Small intestine (tissue), 16 donors: Measurements from ENCODE around the gene TAF5. TPM values are rescaled to one million over a fixed set of nuclear protein-coding genes. Genes with fewer than 3 reads are reported as not detected.

Experiments
- DNase-seq, 2 donors: peaks; one replicate each; pipeline versions ENCODE4 v3.0.0 to v3.0.0-alpha.2; 2013
- FAIRE-seq: peaks from 2 replicates; lab custom pipeline; 2012; peaks lifted over from hg19 to GRCh38; lab: Jason Lieb, UNC
- H3K27ac ChIP-seq, 3 donors: one replicate each; pipeline ENCODE4 v1.5.1; 2013; ENCODE audit warnings: low read length in 2 of 3, mild to moderate bottlenecking in 2 of 3, control low read depth in 1 of 3, inconsistent platforms in 1 of 3, low read depth in 1 of 3, moderate library complexity in 1 of 3
- H3K27me3 ChIP-seq, 3 donors: one replicate each; pipeline ENCODE4 v1.6.1; 2013; ENCODE audit warnings: low read length in 3 of 3, inconsistent platforms in 1 of 3; ENCODE audit not compliant: control insufficient read depth in 3 of 3, insufficient read depth in 3 of 3
- H3K36me3 ChIP-seq, 3 donors: one replicate each; pipeline ENCODE4 v1.6.1; 2013; ENCODE audit warnings: low read length in 3 of 3, inconsistent platforms in 1 of 3, low read depth in 1 of 3, mild to moderate bottlenecking in 1 of 3, moderate library complexity in 1 of 3; ENCODE audit not compliant: control insufficient read depth in 3 of 3, insufficient read depth in 2 of 3
- H3K4me1 ChIP-seq, 3 donors: one replicate each; pipeline ENCODE4 v1.6.1; 2013; ENCODE audit warnings: low read length in 2 of 3, inconsistent platforms in 1 of 3, low read depth in 1 of 3, mild to moderate bottlenecking in 1 of 3, moderate library complexity in 1 of 3; ENCODE audit not compliant: control insufficient read depth in 3 of 3, insufficient read depth in 2 of 3
- H3K4me3 ChIP-seq, 3 donors: one replicate each; pipeline ENCODE4 v1.5.1; 2013; ENCODE audit warnings: low read length in 3 of 3, control low read depth in 1 of 3, inconsistent platforms in 1 of 3, low read depth in 1 of 3, mild to moderate bottlenecking in 1 of 3, moderate library complexity in 1 of 3
- H3K9me3 ChIP-seq, 2 donors: one replicate each; pipeline ENCODE4 v1.6.1; 2013; ENCODE audit warnings: low read depth in 1 of 2, low read length in 1 of 2; ENCODE audit not compliant: control insufficient read depth in 2 of 2, insufficient read depth in 1 of 2
- WGBS, 3 donors: extraction: QIAGEN DNeasy Blood & Tissue Kit; methylation state at CpG; one replicate each; pipeline ENCODE4 v1.1.7; 2013; 5-methylcytosine and 5-hydroxymethylcytosine counted together
- long read RNA-seq, 10 donors: transcript quantifications; one replicate each; lab custom pipeline, GENCODE V29; 2026
- polyA plus RNA-seq, 4 donors: library from polyadenylated mRNA; stranded (reverse) in 3 of 4; unstranded in 1 of 4; fragments of 200-250 nt in 3 of 4; fragments of 120-200 nt in 1 of 4; gene quantifications; one replicate each; pipeline versions ENCODE4 v1.2.1 to v1.2.3, GENCODE V29; 2013
- donor health status: healthy with polysubstance abuse.
- donor health status: control.
- donor health status: control.
- donor health status: Bipolar disorder and iron deficiency.
- donor health status: healthy.

The TAF5 gene
- polyA plus RNA-seq: 1 to 10 TPM; 2.7 to 5.8 (median 3.3) TPM
- long read RNA-seq, donor 1, partial matches to known transcripts: 0 of 1 reads
- long read RNA-seq, donor 1, other reads (novel, unspliced or antisense): 0 of 1 reads
- long read RNA-seq, donor 2, partial matches to known transcripts: 0 of 2 reads
- long read RNA-seq, donor 2, other reads (novel, unspliced or antisense): 0 of 2 reads
- long read RNA-seq, donor 3, partial matches to known transcripts: 0 of 1 reads
- long read RNA-seq, donor 3, other reads (novel, unspliced or antisense): 0 of 1 reads
- long read RNA-seq, donor 4: 0 reads
- long read RNA-seq, donor 5, partial matches to known transcripts: 0 of 1 reads
- long read RNA-seq, donor 5, other reads (novel, unspliced or antisense): 0 of 1 reads
- long read RNA-seq, donor 6: 0 reads
- long read RNA-seq, donor 7: 0 reads
- long read RNA-seq, donor 8: 0 reads
- long read RNA-seq, donor 9: 0 reads
- long read RNA-seq, donor 10, partial matches to known transcripts: 18 of 18 reads
- long read RNA-seq, donor 10, other reads (novel, unspliced or antisense): 0 of 18 reads

DNA sequence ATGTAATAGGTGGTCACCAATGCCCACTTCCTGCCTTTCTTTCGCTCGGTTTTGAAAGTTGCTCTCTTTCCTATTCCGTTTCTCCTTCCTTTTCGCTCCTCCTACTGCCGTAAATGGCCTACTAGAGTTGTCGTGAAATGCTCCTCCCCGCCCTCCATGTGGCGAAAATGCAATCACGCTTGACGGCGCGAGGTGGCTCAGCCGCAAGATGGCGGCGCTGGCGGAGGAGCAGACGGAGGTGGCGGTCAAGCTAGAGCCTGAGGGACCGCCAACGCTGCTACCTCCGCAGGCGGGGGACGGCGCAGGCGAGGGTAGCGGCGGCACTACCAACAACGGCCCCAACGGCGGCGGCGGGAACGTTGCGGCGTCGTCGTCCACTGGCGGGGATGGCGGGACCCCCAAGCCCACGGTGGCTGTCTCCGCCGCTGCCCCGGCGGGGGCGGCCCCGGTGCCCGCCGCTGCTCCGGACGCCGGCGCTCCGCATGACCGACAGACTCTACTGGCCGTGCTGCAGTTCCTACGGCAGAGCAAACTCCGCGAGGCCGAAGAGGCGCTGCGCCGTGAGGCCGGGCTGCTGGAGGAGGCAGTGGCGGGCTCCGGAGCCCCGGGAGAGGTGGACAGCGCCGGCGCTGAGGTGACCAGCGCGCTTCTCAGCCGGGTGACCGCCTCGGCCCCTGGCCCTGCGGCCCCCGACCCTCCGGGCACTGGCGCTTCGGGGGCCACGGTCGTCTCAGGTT lies at the start of gene TAF5:
Gene TAF5 (plus strand): TSS at position 195 of the 737 bp plus-strand sequence. CDS start 14 bp downstream, at position 209.
- Histone ChIP-seq H3K4me3 (peak within 1 kb of the TSS; percentile 66 to 100 (median 90)), H3K27ac (peak within 1 kb of the TSS; percentile 75 to 97 (median 90)), H3K27me3 (no peaks in the 10 kb centered on the region), H3K4me1 (peaks cover 0 to 3% (median 0%) of the 10 kb centered on the region in 3 donors), H3K9me3 (no peaks in the 10 kb centered on the region), H3K36me3 (peaks cover 0 to 6% (median 0%) of the 10 kb centered on the region in 3 donors)
- DNase-seq: peak; percentile 97
- WGBS, 3 donors: 0% methylated on average over 55 to 81 of the region's 81 CpGs
- no peak for FAIRE-seq

DNA sequence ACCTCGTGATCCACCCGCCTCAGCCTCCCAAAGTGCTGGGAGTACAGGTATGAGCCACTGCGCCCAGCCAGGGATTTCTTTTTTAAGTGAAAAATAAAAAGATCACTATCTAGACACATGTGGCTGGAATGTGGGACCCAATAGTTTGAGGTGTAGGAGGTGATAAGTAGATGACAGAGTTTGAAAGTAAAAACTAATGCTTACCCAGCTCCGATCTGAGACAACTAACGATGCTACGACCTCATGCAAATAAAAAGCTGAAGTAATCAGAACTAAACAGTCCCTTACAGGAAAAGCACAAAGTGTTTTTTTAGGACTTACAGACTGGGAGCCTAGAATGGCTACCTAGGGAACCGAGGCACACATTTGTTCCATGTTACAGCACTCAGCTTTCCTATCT lies 39.9 kb upstream of the TAF5 start:
- no peaks in the 10 kb centered on the region for H3K9me3 ChIP-seq

GRCh38 chr10:103333934-103334520 lies 33.7 kb upstream of the TAF5 start:
- 89 to 93% (median 92%) methylated on average over 2 of the region's 2 CpGs for WGBS, 3 donors
- H3K4me3 ChIP-seq: no peak overlapping the region
- no peaks in the 10 kb centered on the region for H3K4me1 ChIP-seq
- no peak overlapping the region for H3K27ac ChIP-seq
- no peaks in the 10 kb centered on the region for H3K27me3 ChIP-seq
- DNase-seq (peak; percentile 17 to 22), FAIRE-seq (peak; percentile 94)
- no peaks in the 10 kb centered on the region for H3K9me3 ChIP-seq
- peaks cover 4 to 49% (median 5%) of the 10 kb centered on the region in 3 donors for H3K36me3 ChIP-seq

More for the DNA sequence above, 39.9 kb upstream of the TAF5 start:
- Histone ChIP-seq H3K27me3 (no peaks in the 10 kb centered on the region), H3K27ac (no peak overlapping the region), H3K4me3 (no peak overlapping the region), H3K36me3 (peaks cover 2 to 55% (median 8%) of the 10 kb centered on the region in 3 donors), H3K4me1 (no peaks in the 10 kb centered on the region)
- FAIRE-seq: no peak
- 81 to 88% (median 85%) methylated on average over 7 of the region's 7 CpGs for WGBS, 3 donors
- DNase-seq: no peak

DNA sequence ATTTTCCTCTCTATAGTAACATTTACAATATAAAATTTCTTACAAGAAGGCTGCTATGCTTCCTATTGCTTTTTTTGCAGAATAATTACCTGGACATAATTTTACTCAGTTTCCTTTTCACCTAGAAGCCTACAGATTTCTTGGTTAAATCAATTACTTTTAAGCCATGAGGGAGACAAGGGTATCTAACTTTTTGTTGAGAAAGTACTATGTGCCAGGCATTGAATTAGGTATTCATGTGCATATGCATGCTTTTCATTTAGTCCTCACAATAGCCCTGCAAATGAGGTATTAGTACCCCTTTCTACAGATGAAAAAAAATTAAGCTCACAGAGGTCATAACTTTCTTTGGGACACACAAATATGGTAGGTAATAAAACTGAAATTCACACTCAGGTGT lies 33.2 kb upstream of the TAF5 start:
- Histone ChIP-seq H3K9me3 (no peaks in the 10 kb centered on the region), H3K27me3 (no peaks in the 10 kb centered on the region), H3K4me3 (no peak overlapping the region), H3K4me1 (no peaks in the 10 kb centered on the region), H3K36me3 (peaks cover 4 to 49% (median 7%) of the 10 kb centered on the region in 3 donors), H3K27ac (no peak overlapping the region)
- FAIRE-seq (no peak), DNase-seq (no peak)

- Histone ChIP-seq H3K36me3 (peaks cover 3 to 49% (median 4%) of the 10 kb centered on the region in 3 donors), H3K27me3 (no peaks in the 10 kb centered on the region), H3K4me3 (no peak overlapping the region), H3K9me3 (no peaks in the 10 kb centered on the region), H3K27ac (no peak overlapping the region), H3K4me1 (no peaks in the 10 kb centered on the region)
- FAIRE-seq (no peak), DNase-seq (no peak)
- WGBS, 3 donors: 95 to 96% (median 96%) methylated on average over 4 of the region's 4 CpGs
Measured at GRCh38 chr10:103336370-103336769, 31.4 kb upstream of the TAF5 start.

GRCh38 chr10:103350175-103350516 lies 17.6 kb upstream of the TAF5 start:
- H3K27ac ChIP-seq: peak overlapping the region in 2 of 3 donors; percentile 68 to 79
- FAIRE-seq: no peak
- H3K4me3 ChIP-seq: peak overlapping the region; percentile 64 to 85 (median 83)
- WGBS, 3 donors: 48 to 53% (median 50%) methylated on average over 16 of the region's 16 CpGs
- H3K9me3 ChIP-seq: no peaks in the 10 kb centered on the region
- peaks cover 0 to 12% (median 5%) of the 10 kb centered on the region in 3 donors for H3K36me3 ChIP-seq
- H3K27me3 ChIP-seq: no peaks in the 10 kb centered on the region
- H3K4me1 ChIP-seq: peaks cover 0 to 6% (median 0%) of the 10 kb centered on the region in 3 donors
- DNase-seq: no peak

- peak within 1 kb of the TSS; percentile 6 to 79 (median 68) for H3K27ac ChIP-seq
- peak within 1 kb of the TSS; percentile 64 to 85 (median 83) for H3K4me3 ChIP-seq
- peaks cover 0 to 7% (median 4%) of the 10 kb centered on the region in 3 donors for H3K36me3 ChIP-seq
- no peaks in the 10 kb centered on the region for H3K9me3 ChIP-seq
- WGBS, 3 donors: 0% methylated on average over 67 to 82 of the region's 82 CpGs
- no peaks in the 10 kb centered on the region for H3K27me3 ChIP-seq
- DNase-seq: peak; percentile 73 to 91
- peaks cover 0 to 6% (median 0%) of the 10 kb centered on the region in 3 donors for H3K4me1 ChIP-seq
- no peak for FAIRE-seq
Measured at GRCh38 chr10:103350517-103351260, 17.1 kb upstream of the TAF5 start, which contains the start of gene PCGF6. Gene PCGF6 (minus strand): TSS chr10:103351140. CDS start chr10:103351066, 74 bp downstream.
